HG03135 (cell line): ENCODE results near the gene ZCCHC10.

Experiments
- ATAC-seq: cut with Tn5 transposase; IDR thresholded peaks from one replicate; pipeline ENCODE4 v1.9.1; 2021; ENCODE audit warnings: mild to moderate bottlenecking, moderate library complexity; ENCODE audit not compliant: unreplicated experiment

The ZCCHC10 gene

DNA sequence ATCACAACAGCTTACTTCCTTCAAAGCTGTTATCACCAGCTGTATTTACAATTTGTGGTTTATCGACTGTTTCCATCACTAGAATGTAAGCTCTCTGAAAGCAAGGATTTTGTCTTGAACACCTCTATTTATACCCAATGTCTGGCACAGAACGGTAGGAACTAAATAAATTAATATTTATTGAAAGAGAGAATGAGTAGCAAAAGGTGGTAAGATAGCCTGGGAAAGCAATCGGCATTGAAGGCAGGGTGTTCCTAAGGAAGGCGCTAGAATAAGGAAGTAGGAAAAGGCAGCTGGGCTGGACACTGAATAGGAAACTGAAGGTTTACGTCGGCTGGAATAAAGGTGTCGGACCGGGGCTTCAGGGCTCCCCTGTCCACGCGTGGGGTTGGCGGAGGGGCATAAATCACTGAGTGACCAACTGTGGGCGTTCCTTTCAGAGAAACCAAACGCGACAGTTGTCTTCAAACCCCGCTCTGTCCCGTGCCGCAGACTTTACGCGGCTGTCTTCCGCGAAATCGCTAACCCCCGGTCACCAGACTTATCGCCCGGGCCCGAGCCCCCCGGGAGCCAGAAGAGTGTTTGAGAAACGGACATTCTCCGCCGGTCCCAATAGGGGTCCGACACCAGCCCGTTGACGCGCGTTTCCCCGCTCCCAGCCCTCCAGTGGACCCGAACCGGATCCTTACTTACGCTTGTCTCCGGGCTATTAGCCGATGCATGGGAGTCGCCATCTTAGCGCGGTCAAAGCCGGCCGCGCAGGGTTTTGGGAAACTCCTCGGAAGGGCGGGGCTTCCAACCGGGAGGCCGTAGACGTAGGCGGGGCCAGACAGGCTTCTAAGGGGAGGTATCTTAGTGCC is at the start of gene ZCCHC10:
ZCCHC10 (minus strand) TSS at position 746 of the 860 bp plus-strand sequence; CDS start at position 734, 12 bp downstream.
- peak; percentile 92 for ATAC-seq

- ATAC-seq = no peak
Measured at GRCh38 chr5:133075572-133076536, 49.5 kb upstream of the ZCCHC10 start.

DNA sequence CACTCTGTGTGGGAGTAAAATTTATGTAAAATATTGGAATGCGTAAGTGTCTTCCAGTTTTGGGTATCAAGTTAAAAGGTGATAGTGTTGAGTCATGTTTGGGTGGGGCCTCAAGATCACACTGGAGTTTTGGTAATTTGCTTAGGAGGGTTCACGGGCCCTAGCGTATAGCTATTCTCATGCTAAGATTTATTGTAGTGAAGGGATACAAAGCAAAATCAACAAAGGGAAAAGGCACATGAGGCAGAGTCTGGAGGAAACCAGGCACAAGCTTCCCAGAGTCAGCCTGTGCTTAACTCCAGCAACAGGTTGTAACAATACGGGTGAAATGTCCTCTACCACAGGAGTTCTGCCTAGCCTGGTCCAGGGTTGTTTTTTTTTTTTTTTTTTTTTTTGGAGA is 45.7 kb upstream of the ZCCHC10 start:
- ATAC-seq = no peak

DNA sequence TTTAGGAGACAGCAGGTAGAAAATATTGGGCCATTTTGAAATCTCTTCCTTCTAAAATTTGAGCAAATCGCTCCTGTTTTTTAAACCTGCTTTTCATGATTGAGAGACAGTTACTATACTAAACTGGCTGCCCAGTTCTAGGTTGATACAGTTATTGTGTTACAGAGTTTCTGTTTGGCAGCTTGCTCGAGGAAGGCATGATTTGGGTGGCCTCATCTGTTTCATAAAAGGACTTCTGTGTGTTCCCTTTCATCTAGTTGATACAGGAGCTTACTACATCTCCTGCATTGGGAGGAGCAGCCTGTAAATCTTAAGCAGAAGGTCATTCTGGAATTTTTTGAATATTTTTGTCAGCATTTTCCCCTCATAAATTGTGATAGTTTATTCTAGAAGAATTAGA is 39.7 kb upstream of the ZCCHC10 start:
- ATAC-seq = no peak

GRCh38 chr5:133065471-133065870 is 39.1 kb upstream of the ZCCHC10 start:
- ATAC-seq = no peak

DNA sequence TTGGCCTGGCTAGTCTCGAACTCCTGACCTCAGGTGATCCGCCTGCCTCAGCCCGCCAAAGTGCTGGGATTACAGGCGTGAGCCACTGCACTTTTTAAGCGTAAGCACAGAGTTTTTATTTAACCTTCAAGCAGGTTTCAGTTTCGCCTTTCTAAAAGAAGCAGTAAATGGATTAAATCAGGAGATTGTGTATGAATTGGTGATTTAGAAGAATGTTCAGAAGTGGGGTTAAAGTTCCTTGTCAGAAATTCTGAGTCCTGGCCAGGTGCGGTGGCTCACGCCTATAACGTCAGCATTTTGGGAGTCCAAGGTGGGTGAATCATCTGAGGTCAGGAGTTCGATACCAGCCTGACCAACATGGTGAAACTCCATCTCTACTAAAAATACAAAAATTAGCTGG is 37.6 kb upstream of the ZCCHC10 start:
- ATAC-seq = no peak

GRCh38 chr5:133062276-133062675 is 35.9 kb upstream of the ZCCHC10 start:
- no peak for ATAC-seq

GRCh38 chr5:133059621-133060020 is 33.3 kb upstream of the ZCCHC10 start:
- no peak for ATAC-seq

DNA sequence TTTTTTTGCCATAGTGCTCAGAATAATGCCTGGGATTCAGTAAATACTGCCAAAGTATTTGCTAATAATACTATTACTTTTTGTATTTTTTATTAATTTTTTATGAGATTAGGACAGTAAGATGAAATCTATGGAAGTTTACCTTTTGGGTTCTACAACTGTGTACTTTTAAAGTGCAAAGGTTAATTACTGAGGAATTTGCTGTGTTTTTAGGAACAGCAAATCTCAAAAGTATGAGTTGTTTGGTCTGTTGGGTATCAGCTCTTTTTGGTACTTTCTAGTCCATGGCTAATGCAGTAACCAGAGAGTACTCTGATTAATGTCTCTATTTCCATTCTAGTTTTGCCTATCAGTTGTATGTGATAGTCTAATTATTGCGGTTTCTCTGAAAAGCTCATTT is 30.5 kb upstream of the ZCCHC10 start:
- no peak for ATAC-seq

GRCh38 chr5:133054697-133055471 is 28.5 kb upstream of the ZCCHC10 start:
- ATAC-seq = no peak

DNA sequence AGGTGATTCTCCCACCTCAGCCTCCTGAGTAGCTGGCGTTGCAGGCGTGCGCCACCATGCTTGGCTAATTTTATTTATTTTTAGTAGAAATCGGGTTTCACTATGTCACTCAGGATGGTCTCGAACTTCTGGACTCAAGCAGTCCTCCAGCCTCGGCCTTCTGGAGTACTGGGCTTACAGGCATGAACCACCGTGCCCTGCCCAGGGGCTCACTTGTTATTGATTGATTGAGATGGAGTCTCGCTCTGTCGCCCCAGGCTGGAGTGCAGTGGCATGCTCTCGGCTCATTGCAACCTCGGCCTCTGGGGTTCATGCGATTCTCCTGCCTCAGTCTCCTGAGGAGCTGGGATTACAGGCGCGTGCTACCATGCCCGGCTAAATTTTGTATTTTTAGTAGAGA is 27.1 kb upstream of the ZCCHC10 start:
- no peak for ATAC-seq

- peak; percentile 34 for ATAC-seq
Measured at GRCh38 chr5:133052317-133053175, 26.2 kb upstream of the ZCCHC10 start.

DNA sequence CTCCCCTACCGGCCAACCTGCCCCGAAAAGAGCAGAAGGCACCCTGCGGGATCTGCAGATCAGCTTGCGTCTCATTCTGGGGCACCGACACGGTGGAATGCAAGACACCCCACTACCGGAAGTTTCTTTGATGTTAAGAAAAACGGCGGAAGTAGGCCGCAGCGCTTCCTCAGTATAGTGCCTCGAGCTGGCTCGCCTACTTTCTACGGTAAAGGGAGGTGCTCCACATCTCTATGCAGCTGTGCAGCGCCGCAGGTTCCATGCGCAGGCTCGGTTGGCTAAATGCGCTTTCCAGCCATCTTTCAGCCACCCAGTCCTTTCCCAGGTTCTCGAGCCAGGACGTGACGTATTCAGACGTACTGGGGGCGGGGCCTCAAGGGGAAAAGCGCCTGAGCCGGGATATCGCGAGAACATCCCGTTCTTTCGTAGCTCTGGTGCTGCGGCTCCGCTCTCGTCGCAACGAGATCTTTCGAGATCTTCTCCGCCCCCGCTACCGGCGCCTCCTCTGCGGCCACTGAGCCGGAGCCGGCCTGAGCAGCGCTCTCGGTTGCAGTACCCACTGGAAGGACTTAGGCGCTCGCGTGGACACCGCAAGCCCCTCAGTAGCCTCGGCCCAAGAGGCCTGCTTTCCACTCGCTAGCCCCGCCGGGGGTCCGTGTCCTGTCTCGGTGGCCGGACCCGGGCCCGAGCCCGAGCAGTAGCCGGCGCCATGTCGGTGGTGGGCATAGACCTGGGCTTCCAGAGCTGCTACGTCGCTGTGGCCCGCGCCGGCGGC is 25.4 kb upstream of the ZCCHC10 start, which contains the start of gene HSPA4:
HSPA4 (plus strand) TSS at position 472 of the 775 bp plus-strand sequence; CDS start at position 710, 238 bp downstream.
- peak; percentile 84 for ATAC-seq

GRCh38 chr5:133051061-133051541 is 24.8 kb upstream of the ZCCHC10 start:
- ATAC-seq = no peak

DNA sequence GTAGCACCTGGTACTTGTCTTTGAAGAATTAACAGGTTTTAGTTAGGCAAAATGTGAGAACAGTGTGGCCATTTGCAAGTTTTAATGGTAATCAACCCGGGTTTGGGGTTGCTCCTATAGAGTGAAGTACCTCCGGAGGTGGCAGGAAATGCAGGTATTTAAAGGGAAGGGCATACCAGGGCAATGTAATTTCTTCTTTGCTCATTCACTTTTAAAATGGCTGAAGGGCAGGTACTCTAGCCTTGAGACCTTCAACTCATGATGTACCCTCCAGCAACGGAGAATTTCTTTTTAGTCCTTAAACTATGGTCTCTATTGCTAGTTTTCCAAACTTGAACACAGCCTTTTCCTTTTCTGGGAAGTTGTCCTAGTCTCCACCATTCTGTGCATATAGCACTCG is 24.2 kb upstream of the ZCCHC10 start:
- ATAC-seq = no peak

- no peak for ATAC-seq
Measured at GRCh38 chr5:133049726-133050048, 23.3 kb upstream of the ZCCHC10 start.

DNA sequence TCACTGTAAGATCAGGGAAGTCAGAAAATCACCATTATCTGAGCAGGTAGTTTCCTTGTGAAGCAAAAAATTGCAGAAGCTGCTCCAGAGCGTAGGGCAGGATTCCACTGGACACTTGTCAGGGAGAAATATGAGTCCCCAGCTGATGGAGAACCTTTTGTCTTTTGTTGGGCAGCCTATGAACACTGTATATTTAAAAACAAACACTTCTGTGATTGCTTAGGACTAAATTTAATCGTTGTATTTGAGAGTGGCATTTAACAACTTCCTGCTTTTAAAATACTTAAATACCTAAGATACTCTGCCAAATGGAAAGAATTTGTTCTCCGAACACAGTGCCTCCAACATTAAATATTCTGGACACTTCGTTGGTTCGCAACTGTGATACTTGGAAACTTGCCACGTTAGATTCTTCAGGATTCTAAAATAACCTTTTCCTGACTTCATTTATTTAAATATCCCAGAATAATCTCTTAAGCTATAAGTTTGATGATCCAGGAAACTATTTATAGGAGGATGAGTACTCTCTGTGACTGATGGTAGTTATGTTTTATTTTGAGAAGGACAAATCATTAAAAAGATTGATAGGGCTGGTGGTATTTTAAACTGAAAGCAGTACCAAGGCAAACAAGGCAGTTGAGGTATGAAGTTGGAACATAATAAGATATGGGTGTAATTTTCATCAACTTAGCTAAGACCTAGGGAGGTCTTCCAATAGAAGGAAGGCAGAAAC is 22.8 kb upstream of the ZCCHC10 start:
- ATAC-seq = no peak

DNA sequence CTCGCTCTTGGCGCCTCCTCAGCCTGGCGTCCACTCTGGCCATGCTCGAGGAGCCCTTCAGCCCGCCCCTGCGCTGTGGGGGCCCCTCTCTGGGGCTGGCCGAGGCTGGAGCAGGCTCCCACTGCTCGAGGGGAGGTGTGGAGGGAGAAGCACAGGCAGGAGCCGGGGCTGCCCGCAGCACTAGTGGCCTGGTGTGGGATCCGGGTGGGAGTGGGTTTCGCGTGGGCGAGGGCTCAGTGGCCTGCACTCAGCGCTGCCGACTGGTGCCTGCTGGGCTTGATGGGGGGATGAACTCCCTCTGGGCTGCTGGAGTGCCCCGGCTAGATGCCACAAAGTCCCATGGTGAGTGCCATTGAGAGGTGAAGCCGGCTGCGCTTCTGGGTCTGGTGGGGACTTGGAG is 21.1 kb upstream of the ZCCHC10 start:
- no peak for ATAC-seq
